Brain pericyte (primary cell): ENCODE measurements around the gene RAB25.
A peak's percentile ranks its signal among the peaks of the same experiment; 100 is the strongest.
"Not testable (repeated sequence)": the region's sequence is repeated elsewhere in the genome, so short reads cannot be mapped to it uniquely, and the experiment has no call there.

Experiments used
- DNase-seq: peaks from one replicate; pipeline ENCODE4 v3.0.0-alpha.2; 2012; ENCODE audit warnings: low read depth, low spot score

Gene RAB25

DNA sequence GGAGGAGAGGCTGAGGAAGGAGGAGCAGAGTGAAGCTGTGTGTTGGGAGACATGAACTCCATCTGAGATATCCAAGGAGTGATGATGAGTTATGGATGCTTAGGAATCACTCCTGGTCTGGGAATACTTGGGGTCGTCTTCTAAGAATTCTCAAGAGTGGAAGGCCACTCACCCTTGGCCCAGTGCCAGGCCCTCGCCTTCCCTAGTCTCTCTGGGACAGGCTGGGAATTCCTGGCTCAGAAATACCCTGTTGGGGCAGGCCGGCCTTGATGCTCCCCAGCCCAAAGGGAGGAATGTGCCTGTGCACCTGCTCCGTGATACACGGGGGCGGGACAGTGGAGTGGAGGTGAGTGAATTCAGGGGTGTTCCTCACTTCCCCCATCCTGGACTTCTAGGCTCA lies 40.9 kb downstream of the RAB25 start:
- no peak for DNase-seq

DNA sequence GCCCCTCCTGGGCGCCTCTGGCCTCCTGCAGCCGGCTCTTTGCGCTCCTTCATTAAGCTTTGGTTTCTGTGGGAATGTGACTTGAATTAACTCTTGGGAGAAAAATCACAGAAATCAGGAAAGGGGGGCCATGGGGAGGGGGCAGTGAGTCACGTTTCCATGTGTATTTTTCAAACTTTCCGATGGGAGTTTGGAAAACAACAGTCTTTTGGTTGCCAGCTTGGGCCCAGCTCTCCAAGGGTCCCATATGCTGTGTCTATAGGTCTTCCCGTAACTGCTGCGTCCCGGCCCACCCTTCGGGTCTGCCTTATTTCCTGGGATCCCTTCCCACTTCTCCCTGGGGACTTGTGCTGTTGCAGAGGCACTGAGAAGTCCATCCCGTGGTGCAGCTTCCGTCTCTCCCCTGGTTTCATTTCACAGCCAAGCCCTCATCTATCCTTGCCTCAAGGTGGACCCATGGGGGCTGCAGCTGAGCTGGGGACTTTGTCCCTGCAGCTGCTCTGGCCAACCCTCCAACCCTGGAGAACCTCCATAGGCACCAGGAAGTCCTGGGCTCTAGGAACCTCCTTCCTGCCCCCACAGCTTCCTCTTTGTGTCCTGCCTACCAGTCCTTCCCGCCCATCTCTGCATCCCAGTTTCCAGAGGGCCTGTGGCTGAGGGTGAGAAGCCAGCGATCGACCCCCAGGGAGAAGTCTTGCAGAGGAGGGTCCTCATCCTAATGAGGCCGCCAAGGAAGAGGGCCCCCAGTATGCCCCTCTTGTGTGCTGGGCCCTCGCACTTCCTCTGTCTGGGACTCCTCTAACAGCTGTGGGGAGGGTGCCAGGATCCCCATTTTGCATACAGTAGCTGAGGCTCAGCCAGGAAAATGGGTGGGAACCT lies 41.9 kb downstream of the RAB25 start:
- no peak for DNase-seq

DNA sequence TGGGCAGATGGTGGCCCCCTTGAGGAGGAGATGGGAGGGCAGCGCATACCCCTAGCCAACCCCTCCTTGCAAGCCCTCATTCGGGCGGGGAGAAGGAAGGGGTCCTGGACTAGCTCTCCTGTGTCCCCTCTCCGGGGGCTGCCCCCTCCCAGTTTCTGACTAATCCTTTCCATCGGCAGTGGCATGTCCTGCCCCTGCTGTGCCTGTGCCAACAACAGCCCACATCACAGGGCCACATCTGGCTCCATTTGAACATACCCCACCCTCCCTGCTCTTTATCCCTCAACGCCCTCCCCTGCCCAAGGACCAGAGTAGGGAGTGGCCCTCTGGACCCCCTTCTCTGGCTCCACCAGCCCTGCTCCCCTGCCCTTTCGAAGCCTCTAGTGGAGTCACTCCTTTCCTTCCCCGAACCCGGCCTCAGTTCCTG lies 42.6 kb downstream of the RAB25 start:
- DNase-seq = no peak

DNA sequence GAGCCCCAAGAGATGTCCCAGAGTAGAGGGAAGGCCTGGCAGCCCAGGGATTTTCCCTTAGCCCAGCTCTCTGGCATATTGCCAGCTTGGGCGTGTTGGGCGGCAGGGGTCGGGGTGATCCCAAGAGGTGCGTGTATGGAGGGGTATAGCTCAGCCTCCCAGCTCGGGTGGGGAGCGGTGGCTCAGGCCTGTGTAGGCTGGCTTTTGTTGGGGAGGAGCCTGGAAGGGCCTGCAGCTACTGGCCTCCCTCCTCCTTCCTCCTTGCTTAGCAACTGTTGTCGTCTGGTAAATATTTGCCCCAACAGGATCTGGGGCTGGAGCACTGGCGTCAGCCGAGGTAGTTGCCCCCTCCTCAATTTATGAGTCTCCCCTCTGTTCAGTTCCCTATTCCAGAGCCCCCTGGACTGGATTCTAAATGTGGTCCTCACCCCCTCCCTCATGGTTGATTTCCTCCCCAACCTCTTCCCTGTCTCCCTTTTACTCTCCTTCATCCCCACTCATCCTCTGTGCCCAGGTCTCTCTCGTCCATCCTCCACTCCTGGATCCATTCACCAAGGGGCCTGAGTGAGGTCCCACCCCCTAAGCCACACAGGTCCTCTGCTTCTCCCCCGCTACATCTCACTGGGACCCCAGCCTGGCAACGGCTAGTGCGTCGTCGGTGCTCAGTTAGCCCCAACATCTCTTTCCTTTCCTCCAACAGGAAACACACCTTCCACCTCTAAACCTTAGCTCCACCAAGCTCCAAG lies 43.3 kb downstream of the RAB25 start:
- DNase-seq = peak; percentile 80

DNA sequence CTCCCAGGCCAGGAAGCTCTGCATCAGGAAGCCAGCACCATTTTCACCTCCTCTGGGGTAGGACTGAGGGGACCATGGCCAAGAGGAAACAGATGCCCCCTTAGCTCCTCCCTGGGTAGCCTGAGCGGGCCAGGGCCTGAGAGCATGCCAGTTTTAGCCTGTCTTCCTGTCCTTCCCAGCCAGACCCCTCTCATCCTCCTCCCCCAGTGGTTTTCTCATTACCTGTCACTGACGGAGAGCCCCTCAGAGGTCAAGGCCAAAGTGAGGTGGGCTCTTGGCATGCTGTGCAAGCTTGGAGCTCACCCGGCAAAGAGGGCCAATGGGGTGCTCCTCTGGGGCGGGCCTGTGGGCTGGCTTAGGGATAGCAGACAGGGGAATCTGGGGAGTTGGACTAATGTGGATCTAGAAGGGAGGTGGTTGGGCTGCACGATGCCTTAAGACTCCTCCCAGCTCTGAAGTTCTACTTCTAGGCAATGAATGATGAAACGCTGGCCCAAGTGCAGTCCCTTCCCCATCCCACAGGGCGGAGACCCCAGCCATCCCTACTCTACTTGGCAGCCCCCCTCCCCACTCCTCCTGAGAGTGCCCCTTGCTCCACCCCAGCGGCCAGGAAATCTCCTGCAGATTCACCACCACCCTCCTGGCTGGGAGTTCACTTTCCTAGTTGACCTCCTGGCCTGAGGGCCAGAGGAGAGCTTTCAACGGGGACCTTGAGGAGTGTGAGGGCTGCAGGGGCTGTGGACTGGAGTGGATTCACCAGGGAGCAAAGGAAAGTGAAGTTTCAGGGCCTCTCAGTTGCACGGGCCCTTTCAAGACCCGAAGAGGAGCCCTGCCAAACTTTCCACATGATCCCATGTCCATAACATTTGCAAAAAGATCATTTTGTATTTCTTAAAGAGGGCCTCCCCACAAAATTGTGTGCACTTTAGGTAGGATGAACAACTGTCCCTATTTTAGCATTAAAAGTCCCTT lies 44.2 kb downstream of the RAB25 start:
- DNase-seq = no peak

DNA sequence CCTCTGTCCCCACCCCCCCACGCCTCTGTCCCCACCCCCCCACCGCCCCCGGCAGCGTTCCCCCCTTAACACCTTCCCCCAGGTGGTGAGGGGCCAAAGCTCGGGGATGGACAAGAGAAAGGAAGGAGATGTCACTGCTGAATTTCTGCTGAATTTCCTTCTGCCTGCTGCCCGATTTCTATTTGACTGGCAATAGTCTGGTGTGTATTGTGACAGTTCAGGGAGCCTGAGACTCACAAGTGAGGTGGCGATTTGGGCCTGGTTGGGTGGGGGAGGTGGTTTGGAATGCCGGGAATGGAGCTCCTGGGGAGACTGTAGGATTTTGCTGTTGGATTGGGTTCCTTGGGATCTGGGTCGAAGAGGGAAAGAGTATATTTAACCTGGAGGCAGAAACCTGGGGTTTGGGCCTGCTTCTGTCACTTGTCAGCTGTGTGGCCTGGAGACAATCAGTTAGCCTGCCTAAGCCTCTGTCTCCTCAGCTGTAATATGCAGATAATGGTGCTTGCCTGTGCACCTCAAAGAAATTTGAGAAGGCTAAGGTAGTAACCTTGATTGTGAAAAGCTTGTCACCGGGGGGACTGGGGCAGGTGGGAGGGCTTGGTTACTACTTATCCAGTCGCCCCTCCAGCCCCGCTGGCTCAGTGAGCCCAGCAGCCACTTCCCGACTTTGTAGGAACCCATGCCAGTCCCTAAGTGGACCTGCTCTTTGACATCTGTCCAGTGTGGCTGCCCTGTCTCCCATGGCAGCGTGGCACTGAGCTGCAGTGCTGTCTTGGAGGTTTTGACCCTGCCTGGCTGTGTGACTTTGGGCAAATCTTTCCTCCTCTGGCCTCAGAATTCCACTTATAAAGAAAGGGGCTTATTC lies 45.9 kb downstream of the RAB25 start:
- no peak for DNase-seq

DNA sequence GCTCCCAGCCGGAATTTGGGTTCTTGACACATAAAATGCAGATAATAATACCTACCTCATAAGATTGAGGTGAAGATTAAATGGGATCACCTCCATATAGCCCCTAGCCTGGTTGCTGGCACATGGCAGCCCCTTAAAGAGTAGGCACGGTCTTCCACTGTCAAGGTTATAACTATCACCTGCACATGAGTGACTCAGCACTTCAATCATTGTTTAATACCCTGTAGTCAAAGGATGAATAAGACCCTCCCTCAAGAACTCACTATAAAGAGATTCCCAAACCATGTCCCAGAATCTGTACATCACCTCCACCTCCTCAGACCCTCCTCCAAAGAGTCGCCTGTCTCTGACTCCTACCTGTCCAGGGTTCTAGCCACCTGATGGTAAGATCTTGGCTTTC lies 47.1 kb downstream of the RAB25 start:
- no peak for DNase-seq

DNA sequence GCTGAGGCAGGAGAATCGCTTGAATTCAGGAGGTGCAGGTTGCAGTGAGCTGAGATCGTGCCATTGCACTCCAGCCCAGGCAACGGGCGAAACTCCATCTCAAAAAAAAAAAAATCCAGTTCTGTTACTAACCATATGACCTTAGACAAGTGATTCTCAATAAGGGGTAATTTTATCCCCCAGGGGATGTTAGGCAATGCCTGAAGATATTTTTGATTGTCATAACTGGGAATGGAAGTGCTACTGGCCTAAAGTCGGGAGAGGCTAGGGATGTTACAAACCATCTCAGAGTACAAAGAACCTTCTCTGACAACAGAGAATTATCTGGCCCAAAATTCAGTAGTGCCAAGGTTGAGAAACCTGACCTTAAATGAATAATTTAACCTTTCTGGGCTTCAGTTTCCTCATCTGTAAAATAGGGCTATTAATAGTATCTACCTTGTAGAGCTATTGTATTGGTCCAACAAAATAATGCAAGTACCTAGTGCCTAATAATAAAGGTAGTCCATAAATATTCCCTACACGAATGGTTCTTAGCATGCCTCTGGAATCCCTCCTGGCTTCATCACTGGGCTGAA lies 47.8 kb downstream of the RAB25 start:
- DNase-seq = no peak

DNA sequence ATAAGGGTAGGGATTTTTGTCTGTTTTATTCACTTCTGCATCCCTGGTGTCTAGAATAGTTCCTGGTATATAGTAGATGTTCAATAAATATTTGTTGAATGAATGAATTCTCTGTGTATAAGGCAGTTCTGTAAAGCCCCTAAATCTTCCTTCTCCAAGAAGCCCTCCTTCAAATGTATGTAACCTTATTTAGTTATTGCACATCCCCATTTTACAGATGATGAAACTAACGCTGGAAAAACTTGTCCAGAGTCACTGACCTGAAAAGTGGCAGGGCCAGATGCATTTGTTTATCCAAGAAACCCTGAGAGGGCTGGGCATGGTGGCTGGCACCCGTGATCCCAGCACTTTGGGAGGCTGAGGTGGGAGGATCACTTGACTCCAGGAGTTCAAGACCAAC lies 49.3 kb downstream of the RAB25 start:
- DNase-seq = no peak

DNA sequence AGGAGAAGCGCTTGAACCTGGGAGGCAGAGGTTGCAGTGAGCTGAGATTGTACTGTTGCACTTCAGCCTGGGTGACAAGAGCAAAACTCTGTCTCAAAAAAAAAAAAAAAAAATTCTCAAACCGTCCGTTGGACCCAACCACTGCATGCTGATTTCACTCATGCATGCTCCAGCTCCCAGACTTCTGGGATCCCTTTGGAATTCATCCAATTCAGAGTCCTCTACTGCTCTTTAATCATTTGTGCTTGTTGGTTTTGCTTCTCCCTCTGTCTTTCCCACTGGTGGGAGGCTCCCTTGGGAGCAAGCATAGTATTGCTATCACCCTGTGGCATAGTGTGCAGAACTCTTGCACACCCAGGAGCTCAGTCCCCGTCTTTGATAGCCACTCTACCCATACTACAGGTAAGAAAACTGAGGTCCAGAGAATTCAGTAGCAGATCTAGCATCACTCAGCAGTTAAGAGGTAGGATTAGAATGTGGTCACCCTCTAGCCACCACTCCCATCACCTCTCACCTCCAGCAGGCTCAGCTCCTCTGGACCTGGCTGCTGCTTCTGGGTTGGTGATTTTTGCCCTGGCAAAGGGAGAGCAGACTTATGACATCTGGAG lies 50.5 kb downstream of the RAB25 start:
- DNase-seq = no peak

DNA sequence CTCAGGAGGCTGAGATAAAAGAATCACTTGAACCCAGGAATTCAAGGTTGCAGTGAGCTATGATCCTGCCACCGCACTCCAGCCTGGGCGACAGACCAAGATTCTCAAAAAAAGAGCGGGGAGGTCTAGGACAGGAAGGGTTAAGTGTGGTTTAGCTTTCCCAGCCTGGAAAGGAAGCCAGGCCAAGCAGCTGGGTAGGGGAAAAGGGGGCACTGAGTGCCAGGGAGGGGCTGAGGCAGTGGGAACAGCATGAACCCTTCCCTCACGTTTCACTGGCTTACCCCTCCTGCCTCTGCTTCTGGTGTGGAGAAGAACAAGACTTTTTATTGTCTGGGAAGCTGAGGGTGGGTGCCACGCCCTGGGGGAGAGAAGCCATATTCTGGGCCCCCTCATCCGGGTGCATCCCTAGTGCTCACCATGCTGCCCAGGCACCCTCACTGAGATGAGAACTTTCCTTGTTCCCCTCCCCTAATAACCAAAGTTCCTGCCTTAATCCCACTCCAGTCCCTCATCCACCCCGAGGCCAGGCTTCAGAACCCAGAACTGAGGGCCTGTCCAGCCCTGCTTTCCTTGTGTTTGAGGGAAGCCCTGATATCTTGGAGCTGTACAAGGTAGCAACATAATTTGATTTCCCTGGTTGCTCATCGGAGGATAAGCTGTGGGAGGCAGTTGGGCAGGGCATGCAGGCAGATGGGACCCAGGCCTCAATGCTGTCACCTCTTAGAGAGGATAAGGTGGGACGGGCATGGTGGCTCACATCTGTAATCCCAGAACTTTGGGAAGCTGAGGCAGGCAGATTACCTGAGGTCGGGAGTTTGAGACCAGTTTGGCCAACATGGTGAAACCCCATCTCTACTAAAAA lies 51.5 kb downstream of the RAB25 start:
- no peak for DNase-seq

DNA sequence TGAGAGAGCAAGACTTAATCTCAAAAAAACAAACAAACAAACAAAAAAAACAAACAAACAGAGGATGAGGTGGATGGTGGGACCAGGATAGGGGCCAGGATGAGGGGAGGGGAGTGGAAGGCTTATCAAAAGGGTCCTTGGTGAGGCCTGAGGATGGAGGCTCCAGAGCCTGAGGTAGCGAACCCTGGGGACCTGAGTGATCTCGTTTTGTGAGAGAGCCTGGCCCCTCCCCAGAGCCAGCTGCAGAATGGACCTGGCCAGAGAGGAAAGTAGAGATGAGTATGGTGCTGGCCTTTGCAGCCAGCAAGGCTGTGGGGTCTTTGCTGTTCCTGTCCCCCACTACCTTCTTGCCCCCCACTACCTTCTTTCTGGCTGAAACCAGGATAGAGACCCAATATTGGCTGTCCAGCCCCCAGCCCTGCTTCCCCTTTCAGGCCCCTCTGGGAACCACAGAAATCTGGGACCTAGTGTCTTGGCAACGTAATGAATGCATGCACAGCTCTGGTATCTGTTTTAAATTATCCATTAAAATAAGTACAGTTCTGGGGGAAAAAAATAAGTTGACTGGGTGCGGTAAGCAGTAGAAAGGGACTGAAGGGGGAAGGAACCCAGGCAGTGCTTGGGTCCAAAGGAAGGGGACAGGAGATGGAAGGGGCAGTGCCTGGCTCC lies 52.5 kb downstream of the RAB25 start:
- DNase-seq = no peak

DNA sequence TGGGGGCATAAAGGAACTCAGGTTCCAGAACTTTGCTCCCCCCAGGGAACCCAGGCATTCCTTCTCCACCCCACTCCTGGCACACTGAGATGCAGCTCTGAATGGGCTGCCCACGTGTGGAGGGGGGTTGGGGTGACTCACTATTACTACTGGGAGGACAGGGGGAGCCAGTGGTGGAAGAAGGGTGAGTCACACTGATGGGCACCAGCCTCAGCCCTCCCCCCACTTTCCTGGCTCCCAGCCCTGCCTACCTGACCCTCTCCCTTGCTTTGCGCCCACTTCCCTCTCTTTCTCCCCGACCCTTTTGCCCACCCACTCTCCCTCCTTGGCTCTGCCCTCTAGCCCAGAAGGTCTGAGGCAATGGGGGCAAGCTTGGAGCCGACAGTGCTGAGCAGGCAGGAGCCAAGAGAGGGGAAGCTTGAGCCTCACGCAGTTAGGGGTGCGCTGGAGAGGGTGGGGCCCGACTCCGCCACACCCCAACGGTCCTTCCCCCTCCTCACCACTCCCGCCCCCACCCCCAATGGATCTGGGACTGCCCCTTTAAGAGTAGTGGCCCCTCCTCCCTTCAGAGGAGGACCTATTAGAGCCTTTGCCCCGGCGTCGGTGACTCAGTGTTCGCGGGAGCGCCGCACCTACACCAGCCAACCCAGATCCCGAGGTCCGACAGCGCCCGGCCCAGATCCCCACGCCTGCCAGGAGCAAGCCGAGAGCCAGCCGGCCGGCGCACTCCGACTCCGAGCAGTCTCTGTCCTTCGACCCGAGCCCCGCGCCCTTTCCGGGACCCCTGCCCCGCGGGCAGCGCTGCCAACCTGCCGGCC lies 53.4 kb downstream of the RAB25 start, which contains the start of gene LMNA:
TSS of gene LMNA (plus strand) at position 611 of the 818 bp plus-strand sequence. CDS start 208 bp downstream, outside the sequence.
- DNase-seq = peak; percentile 87

DNA sequence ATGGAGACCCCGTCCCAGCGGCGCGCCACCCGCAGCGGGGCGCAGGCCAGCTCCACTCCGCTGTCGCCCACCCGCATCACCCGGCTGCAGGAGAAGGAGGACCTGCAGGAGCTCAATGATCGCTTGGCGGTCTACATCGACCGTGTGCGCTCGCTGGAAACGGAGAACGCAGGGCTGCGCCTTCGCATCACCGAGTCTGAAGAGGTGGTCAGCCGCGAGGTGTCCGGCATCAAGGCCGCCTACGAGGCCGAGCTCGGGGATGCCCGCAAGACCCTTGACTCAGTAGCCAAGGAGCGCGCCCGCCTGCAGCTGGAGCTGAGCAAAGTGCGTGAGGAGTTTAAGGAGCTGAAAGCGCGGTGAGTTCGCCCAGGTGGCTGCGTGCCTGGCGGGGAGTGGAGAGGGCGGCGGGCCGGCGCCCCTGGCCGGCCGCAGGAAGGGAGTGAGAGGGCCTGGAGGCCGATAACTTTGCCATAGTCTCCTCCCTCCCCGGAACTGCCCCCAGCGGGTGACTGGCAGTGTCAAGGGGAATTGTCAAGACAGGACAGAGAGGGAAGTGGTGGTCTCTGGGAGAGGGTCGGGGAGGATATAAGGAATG lies 54.1 kb downstream of the RAB25 start:
- DNase-seq = no peak

DNA sequence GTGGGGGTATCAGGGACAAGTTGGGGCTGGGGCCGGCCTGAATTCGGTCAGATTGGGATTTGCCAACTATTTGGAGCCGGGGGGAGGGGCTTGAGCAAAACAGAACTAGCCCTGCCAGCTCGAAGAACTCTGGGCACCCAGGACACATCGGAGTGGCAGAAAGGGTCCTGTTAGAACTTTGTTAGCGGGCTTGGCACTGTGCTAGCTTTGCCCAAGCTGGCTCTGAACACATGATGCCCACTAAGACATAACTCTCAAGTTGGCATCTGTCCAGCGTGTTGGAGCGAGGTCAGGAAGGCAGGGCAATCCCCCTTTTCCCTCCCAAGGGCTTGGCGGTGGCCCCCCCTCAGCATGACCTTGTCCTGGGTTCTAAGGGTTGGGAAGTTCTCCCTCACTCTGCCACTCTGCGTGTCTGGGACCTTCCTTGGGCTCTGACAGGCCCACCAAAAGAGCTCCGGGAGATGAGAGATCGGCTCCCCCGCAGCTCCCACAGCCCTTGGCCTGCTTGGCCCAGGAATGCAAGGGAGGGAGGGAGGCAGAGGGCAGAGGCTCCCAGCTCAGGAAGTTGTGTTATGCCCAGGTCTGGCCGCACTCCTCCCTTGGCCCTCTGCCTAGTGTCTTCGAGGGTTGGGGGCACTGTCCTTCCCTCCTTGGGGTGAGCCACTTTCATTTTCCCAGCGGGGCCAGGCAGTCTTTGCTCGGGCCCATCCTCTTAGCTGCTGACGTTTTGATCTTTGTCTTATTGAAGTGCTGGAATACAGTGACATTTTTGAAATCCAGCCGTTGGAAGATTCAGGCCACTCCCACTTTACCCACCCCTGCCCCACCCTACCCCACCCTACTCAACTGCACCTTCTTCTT lies 54.8 kb downstream of the RAB25 start:
- DNase-seq = no peak

DNA sequence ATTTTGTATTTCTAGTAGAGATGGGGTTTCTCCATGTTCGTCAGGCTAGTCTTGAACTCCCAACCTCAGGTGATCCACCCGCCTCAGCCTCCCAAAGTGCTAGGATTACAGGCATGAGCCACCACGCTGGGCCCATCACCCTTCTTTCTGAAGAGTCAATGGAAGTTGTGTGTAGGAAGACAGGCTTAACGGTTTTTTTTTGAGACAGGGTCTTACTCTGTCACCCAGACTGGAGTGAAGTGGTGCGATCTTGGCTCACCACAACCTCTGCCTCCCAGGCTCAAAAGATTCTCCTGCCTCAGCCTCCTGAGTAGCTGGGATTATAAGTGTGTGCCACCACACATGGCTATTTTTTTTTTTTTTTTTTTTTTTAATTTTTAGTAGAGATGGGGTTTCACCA lies 55.8 kb downstream of the RAB25 start:
- DNase-seq = not testable (repeated sequence)
